GM11168 (cell line): ENCODE measurements around the gene NR1I3.
"Not testable (repeated sequence)": the region's sequence is repeated elsewhere in the genome, so short reads cannot be mapped to it uniquely, and the experiment has no call there.

ENCODE experiments used
- in situ Hi-C: fragments of 300-500 bp; cut with MboI; formaldehyde crosslinking; loops from one replicate; pipeline ENCODE4 v1.12.0; 2022; ENCODE audit warnings: low sequenced_read_pairs; ENCODE audit not compliant: unreplicated experiment

The NR1I3 gene, protein sequence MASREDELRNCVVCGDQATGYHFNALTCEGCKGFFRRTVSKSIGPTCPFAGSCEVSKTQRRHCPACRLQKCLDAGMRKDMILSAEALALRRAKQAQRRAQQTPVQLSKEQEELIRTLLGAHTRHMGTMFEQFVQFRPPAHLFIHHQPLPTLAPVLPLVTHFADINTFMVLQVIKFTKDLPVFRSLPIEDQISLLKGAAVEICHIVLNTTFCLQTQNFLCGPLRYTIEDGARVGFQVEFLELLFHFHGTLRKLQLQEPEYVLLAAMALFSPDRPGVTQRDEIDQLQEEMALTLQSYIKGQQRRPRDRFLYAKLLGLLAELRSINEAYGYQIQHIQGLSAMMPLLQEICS

GRCh38 chr1:161238039-161238473 is at the start of gene NR1I3:
NR1I3 (minus strand) TSS chr1:161238203; CDS start chr1:161236565, 1,638 bp downstream.
- in situ Hi-C loops, result no loop called here

DNA sequence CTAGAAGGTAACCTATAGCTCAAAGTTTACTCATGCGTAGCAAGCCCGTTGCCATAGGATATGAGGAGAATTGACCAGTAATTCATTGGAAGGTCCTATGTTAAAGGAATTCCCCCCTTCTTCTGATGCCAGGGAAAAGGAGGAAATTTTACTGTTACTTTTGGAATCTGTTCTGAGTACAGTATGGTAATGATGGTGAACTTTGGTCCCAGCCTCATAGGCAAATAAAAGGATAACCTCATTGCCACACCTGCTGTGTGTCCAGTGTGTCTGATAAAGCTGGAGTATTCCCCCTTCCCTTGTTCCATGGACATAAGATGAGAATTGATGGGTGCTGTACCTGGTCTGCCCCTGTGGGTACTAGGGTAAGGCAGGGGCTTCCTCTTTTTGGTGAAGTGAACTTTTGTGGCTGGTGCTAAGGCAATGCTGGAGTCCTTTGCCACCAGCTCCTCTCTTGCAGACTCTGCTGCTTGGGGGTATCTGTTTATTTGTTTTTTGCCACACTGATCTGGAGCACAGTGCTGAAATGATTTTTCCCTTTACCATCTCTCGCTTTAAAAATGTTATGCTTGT is 49.6 kb upstream of the NR1I3 start:
- in situ Hi-C loops, result no loop called here

GRCh38 chr1:161285521-161285920 is 47.5 kb upstream of the NR1I3 start:
- in situ Hi-C loops, result no loop called here

DNA sequence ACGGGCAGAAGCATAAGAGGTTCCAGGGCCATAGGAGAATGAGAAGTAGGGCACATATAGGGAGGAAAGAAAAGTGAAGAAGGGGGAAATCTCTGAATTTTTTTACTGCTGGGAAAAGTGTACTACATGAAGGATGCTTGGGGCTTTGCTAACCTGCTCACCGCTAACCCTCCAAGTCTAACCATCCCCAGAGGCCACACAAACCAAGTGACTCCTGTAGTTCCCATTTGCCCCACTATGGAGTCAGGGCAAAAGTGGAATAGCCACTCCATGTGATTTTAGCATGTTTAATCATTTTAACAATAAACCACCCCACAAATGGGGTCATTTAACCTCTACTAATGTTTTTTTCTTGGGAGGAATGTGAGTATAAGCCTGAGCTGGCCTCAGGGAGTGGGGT is 47.1 kb upstream of the NR1I3 start:
- in situ Hi-C loops, result no loop called here

- in situ Hi-C loops, result no loop called here
These were observed 45.0 kb upstream of the NR1I3 start for GRCh38 chr1:161282991-161283390.

DNA sequence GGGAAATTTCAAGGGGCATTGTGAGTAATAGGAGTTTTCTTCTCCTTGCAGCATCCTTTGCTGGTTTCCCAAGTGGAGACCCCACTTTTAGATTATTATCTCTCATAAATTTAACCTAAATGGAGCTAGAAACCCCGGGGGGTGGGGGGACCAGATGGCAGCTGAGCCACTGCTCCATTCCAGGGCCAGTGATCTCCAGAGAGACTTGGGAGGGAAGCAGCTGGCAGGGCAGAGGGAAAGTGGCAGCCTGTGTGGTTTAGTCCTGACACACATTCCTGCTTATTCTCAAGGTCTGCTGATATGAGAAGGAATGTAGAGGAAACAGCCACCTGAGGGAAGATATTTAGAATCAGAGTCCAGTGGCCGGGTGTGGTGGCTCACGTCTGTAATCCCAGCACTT is 36.9 kb upstream of the NR1I3 start:
- in situ Hi-C loops, result no loop called here

DNA sequence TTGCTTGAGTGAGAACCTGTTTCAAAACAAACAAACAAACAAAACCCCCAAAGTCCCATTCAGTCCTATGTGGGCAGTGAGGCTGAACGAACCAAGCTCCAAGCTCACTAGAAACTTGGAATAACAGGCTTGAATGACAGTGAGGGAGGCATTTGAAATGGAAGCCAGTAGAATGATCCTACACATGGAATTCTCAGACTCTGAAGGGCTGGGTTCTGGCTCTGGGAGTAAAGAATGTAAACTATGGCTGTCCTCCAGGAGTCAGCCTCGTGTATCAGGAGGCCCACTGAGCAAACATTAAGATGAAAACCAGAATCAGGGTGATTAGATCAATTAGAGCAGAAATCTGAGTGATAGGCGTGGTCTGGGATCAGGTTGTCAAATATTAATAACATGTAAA is 35.4 kb upstream of the NR1I3 start:
- in situ Hi-C loops, result no loop called here

DNA sequence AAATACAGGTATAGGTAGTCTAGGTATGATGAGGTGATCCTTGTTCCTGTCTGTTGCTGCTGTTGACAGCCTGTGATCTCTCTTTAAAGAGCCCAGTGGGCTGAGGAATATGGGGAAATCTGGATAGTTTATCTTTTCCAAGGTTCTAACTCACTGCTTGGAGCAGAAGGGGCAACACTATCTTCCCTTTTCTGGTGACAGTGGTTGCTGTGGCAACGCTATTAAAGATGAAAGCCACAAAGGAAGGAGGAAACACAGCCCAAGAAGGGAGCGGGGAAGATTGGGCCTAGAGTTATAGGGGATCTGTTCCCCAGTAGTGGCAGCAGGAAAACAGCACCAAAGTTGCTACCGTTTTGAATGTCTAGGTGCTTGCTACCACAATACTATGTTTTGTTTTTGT is 29.3 kb upstream of the NR1I3 start:
- in situ Hi-C loops, result no loop called here

DNA sequence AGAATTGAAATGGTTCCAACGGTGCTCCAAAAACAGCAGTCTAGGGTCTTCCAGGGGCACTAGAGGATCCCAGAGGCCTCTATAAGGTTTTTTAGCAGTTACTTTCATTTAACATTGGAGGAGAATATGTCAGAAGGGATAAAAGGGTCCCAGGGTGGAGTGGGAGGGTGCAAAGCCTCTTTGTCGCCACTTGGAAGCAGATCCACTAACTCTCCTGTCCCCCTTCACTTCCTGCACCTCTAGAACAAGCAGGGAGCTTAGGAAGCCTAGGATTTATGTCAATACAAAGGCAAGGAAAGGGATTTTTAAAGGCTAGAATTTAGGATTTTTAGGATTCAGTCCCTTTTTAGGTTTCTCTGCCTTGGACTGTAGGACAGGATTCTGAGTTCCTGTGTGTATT is 28.8 kb upstream of the NR1I3 start:
- in situ Hi-C loops, result no loop called here

- in situ Hi-C loops, result no loop called here
These were observed 28.2 kb upstream of the NR1I3 start for GRCh38 chr1:161266202-161266601.

DNA sequence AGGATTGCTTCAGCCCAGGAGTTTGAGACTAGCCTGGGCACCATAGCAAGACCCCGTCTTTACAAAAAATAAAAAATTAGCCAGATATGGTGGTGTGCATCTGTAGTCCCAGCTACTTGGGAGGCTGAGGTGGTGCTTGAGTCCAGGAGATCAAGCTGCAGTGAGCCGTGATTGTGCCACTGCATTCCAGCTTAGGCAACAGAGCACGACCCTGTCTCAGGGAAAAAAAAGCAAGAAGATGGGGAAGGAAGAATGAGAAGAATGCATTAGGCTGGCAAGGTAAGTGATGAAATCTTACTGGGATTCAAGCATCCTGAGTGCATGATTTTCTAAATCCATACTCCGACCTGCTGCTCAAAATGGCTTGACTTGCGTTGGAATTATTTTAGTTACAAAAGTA is 27.3 kb upstream of the NR1I3 start:
- in situ Hi-C loops, result no loop called here

DNA sequence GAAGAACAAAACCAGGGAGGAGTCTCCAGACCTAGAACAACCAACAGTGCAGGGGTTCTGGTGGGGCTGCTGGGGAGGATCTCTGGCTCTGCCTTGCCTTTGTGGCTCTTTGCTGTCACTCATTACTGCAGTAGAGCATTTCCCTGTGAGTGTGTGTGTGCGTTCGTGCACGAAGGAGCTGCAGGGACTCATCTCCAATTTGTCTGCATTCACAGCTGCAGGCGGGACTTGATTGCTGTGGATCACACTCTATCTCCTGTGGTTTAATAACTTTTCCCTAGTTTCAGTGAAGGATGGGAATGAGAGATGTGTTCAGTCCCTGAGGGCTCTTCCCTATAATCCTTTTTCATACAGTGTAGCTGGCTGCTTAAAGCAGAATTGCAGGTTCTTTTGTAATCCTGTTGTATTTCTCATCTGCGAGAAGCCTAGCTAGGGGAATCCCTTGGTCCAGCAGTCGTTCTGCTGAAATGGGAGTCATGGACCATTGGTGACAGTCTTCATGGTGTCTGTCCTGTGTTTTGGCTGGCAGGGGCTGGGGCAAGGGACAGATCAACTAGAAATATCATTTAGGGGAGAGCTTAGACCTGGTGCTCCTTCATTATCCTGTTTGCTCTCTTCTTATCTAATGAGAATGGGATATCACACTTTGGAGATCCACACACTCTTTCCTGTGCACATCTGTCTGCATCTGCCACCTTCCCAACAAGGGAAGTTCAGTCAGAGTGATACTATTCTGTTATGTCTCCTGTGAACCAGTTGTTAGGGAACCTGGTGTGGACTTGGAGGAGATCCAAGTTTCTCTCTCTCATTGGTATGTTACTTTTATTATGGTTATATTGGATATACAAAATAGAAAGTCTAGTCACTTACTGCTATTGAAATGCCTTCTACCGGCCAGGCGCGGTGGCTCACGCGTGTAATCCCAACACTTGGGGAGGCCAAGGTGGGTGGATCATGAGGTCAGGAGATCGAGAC is 23.5 kb upstream of the NR1I3 start:
- in situ Hi-C loops, result no loop called here

DNA sequence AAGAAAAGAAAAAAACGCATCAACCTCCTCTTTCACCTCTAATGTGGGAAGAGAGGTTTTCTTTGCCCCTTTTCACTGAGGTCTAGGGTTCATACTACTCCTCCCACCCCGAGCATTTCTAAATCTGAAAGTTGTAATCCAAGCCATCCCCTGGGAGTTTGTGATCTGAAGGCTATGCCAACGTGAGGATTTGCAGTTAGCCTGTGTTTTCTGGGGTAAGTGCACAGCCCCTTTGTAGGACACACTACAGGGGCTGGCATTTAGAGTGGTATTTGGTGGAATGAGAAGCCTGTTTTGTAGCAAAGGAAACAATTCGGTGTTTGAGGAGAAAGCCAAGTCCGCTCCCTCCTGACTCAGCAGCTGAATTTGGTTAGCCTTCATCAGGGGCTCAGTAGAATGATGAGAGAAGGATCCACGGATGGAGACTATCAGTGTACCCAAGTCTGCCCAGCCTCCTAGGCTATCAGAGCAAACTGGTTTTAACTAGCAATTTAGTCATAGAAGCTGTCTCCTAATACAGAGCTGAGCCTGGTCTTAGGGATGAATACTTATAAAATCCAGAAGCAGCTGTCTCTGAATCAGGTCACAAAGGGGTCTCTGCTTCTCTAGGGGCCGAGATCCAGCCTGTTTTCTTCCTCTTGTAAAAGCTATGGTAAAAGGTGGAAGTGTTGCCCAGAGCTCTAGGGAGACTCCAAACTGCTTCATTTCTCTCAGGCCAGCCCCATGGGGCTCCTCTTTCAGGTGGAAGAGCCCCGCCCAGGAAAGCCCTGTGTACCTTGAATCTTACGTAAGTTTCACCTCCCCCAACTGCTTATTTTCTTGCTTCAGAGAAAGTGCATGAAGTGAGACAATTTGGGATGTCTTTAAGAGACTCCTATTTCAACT is 22.6 kb upstream of the NR1I3 start:
- in situ Hi-C loops, result no loop called here

- in situ Hi-C loops, result no loop called here
These were observed 21.8 kb upstream of the NR1I3 start for GRCh38 chr1:161259765-161260164.

GRCh38 chr1:161259345-161259702 is 21.3 kb upstream of the NR1I3 start:
- in situ Hi-C loops, result no loop called here

DNA sequence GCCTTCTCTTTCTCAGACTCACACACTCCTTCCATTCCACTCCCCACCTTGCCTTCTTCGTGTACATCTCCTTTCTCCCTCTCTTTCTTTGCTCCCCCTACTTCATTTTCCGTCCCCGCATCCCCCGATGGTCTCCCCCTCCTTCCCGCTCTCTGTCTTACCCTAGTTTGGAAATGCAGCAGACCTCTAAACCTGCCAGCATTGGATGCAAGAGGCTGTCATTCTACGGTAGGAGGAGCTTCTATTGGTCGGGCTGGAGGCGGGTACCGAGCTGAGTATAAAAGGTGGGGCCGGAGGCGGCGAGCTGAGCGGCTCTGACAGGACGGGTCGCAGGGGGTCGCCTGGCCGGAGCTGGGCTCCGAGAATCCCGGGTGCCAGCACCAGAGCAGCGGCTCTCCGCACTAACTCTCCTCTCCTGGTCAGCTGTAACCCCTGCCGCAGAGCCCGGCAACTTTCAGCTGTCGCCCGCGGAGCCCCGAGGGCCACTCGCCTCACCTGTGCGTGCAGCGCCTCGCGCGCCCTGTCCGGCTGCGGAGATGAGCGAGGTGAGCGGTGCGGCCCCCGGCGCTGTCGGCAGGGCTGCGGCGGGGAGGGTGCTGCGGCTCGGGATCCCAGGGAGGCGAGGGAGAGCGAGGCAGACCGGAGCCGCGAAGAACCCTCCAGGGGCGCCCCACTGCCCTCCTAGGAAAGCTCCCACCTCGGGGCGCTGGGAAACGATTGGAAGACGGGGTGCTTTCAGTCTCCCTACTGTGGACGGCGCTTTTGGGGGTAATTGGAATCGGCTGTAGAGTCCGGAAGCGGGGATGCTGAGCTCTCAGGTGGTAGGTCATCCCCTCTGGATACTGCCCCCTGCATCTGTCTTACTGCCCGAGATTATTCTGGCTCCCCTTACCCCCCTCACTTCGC is 20.7 kb upstream of the NR1I3 start, which contains the start of gene PCP4L1:
PCP4L1 (plus strand) TSS at position 307 of the 906 bp plus-strand sequence; CDS start at position 537, 230 bp downstream.
- in situ Hi-C loops, result no loop called here

GRCh38 chr1:161257109-161257508 is 19.1 kb upstream of the NR1I3 start:
- in situ Hi-C loops, result not testable (repeated sequence)

- in situ Hi-C loops, result not testable (repeated sequence)
These were observed 18.0 kb upstream of the NR1I3 start for GRCh38 chr1:161255955-161256520.

DNA sequence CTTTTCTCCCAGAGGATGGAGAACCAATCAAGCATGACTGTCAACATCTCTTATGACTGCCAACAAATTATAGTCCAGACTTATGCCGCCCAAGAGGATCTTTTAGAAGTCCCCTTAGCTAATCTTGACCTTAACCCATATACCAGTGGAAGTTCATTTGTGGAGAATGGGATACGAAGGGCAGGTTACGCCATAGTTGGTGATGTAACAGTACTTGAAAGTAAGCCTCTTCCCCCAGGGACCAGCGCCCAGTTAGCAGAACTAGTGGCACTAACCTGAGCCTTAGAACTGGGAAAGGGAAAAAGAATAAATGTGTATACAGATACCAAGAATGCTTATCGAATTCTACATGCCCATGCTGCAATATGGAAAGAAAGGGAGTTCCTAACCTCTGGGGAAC is 17.3 kb upstream of the NR1I3 start:
- in situ Hi-C loops, result not testable (repeated sequence)
